NCI-H1417 (cell line): ENCODE data around the gene CEACAM4.
"Not testable (repeated sequence)": the region's sequence is repeated elsewhere in the genome, so short reads cannot be mapped to it uniquely, and the experiment has no call there.

Source experiments
- DNase-seq, 3 experiments: peaks; one replicate each; lab custom pipeline; 2025; lab: John Stamatoyannopoulos, UW

Gene CEACAM4

DNA sequence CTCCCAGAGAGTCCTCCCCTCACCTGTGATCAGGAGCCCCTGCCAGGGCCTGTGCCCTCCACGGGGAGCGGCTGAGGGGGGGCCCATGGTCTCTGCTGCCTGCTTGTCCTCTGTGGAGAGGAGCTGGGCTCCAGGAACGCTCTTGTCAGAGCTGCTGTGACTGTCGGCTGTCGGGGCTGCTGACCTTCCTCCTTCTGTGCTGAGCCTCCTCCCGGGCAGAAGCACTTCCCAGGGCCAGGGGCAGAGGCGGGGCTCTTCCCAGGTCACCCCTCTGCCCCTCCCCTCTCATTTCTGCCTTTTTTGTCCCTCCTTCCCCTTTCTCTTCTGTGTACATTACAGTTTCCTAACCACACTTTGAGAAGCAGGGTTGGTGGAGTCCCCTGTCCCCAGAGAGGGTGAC is at the start of gene CEACAM4:
Gene CEACAM4 (minus strand): TSS at position 198 of the 400 bp plus-strand sequence. CDS start 111 bp downstream, at position 87.
- DNase-seq, result no peak

DNA sequence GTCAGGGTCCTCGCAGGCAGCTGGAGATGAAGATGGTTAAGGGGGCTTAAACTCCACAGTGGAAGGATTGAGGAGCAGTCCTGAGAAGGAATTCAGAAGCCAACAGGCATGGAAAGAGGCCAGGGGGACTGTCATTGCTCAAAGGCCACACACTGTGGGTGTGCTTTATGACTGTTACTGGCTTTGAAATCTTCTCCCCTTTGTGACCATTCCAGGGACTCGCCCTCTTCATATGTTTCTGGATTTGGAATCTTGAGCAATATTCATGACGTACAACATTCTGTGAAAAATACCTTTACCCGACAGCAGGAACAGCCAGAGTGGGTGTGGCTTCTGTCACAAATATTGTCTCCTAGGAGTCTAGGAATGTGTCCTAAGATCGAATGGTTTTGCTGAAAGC is 44.6 kb upstream of the CEACAM4 start:
- DNase-seq, result no peak

DNA sequence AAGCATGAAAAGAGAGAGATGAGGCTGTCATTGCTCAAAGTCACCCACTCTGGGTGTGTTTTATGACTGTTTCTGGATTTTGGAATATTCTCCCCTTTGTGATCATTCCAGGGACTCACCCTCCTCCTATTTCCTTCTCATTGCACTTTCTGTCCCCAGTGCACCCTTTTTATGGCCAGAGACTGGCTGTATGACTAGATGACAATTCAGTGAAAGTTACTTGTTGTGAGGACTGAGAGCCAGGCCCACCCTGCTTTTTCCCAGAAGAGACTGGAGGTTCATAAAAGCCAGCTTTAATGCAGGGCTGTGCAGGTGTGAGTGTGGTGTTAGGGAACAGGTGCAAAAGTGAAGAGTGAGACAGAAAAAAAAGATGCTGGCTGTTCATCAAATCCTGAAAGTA is 43.9 kb upstream of the CEACAM4 start:
- no peak for DNase-seq

DNA sequence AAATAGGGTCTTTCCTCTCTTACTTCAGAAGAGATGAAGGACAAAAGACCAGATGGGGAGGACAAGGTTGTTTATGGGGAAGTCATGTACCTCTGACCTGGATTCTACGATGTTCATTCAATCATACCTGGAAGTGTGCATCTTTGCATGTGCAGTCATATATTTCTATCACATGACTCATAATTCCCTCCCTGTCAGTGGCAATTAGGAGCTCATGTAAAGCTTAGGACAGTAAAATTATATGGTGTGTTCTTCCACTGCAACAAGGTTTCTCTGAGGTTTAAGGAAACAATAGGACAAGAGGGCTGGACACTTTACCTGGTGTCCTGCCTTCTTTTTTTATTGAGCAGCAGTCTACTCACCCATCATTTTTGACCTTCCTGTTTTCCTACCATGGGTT is 41.4 kb upstream of the CEACAM4 start:
- peak in 1 of 3 experiments; percentile 6 for DNase-seq

DNA sequence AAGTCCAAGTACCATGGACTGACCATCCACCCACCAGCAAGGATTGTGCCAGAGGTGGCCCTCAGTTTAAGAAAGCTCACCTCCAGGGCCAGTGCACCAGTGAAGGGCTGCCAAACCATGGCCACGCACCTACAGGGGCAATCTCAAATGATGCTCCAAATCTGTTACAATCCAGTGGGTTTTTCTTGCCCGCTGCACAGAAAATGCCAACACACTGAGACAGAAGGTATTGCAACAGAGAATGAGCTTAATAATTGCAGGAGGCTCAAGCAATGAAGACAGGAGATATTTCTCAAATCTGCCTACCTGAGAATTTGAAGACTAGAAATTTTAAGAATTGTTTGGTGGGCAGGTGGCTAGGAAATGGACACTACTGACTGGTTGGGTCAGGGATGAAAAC is 39.2 kb upstream of the CEACAM4 start:
- no peak for DNase-seq

DNA sequence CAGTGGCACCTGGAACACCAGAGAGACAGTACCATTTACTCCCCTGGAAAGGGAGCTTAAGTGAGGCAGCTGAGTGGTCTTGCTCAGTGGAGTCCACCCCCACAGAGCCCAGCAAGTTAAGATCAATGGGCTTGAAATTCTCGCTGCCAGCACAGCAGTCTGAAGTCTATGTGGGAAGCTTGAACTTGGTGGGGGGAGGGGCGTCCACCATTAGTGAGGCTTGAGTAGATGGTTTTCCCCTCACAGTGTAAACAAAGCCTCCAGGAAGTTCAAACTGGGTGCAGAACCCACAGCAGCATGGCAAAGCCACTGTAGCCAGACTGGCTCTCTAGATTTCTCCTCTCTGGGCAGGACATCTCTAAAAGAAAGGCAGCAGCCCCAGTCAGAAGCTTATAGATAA is 30.3 kb upstream of the CEACAM4 start:
- DNase-seq, result peak in 2 of 3 experiments; percentile 3 to 32

DNA sequence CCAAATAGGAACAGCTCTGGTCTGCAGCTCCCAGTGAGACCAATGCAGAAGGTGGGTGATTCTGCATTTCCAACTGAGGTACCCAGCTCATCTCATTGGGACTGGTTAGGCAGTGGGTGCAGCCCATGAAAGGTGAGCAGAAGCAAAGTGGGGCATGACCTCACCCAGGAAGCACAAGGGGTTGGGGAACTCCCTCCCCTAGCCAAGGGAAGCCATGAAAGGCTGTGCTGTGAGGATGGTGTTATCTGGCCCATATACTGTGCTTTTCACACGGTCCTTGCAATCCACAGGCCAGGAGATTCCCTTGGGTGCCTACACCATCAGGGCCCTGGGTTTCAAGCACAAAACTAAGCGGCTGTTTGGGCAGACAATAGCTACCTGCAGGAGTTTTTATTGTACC is 29.9 kb upstream of the CEACAM4 start:
- DNase-seq, result not testable (repeated sequence)

DNA sequence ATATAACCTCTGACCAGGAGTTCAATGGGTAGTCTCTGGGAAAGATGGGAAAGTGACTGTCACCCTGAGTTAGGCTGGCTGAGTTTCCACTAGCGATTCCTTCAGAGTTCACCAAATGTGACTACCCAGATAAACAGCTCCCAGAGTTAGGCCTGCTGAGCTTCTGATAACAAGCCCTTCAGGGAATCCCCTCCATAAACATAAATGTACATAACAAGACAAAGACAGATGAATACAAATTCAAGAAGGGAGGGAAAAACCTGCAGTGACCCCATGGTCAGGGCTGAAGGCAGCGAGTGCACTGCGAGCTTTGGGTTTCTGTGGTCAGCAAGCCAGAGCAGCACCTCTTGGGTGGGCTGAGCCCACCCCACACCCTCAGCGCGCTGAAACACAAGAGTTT is 25.4 kb upstream of the CEACAM4 start:
- no peak for DNase-seq

DNA sequence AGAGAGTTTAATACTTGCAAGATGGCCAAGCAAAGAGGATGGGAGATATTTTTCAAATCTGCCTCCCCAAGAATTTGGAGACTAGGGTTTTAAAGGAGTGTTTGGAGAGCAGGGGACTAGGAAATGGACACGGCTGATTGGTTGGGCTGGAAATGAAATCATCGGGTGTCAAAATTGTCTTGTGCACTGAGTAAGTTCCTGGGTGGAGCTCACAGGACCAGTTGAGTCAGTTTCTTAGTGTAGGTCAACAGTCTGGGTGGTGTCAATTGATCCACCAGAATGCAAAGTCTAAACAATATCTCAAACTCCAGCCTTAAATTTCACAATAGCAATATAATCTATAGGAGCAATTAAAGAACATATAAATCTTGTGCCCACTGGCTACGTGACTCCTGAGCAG is 23.0 kb upstream of the CEACAM4 start:
- peak in 1 of 3 experiments; percentile 17 for DNase-seq

DNA sequence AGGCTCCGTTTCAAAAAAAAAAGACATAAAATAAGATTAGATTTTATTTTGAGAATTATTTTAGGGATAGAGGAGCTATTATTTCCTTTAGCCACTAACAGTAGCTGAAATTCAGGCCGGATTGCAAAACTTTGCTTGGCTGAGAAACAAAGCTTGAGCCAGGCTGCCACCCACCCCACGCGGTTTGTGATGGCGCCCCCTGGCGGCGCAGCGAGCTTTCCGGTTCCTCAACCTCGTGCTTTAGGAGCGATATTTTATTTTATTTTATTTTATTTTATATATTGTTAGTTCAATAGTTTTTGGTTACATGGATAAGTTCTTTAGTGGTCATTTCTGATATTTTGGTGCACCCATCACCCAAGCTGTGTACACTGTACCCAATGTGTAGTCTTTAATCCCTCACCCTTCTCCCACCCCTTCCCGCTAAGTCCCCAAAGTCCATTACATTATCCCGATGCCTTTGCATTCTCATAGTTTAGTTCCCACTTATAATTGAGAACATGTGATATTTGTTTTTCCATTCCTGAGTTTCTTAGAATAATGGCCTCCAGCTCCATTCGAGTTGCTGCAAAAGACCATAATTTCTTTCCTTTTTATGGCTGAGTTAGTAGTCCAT is 19.8 kb upstream of the CEACAM4 start:
- no peak for DNase-seq

DNA sequence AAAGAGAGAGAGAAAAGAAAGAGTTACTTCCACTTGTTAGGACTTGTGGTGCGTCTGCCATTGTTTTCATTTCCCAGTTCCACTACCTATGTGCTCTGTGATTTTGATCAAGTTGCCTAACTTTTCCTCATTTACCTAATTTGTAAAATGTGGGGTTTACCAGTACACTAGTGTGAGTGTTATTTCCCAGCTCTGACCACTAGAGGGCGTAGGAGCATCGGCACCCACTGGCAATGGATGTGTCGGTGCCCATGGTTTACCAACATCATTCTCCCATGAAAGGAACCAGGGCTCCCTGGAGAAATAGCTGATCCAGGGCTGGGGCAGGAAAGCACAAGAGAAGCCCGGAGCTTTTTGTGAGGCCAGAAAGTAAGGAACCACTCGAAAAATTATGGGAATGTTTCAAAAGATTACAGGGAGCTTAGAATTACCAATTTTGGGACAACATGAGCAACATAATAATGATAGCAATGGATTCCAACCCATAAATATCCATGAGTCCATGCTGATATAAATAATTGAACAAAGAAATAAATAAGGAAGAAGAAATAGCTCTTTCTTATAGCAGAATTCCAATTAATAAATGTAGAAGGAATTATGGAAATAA is 15.1 kb upstream of the CEACAM4 start:
- DNase-seq, result peak; percentile 47 to 89 (median 84)

DNA sequence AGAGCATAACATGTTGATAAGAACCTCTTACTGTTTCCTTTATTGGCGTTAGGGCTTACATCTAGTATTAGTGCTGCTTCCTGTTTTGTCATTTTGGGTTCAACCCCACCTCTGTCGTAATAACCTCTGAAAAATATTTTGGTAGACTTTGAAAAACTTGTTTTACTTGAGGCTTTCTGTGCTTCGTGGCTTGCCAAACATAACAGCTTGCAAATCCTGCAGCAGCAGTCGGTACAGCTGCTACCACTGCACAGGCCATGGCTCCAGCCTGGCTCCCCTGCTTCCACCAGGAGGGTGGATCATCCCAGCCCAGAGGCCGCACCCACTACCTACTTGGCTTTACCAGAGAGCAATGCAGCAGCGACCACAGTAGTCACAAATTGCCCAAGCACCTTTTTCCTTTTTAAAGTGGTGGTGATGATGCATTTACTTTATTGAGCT is 11.8 kb upstream of the CEACAM4 start:
- no peak for DNase-seq

DNA sequence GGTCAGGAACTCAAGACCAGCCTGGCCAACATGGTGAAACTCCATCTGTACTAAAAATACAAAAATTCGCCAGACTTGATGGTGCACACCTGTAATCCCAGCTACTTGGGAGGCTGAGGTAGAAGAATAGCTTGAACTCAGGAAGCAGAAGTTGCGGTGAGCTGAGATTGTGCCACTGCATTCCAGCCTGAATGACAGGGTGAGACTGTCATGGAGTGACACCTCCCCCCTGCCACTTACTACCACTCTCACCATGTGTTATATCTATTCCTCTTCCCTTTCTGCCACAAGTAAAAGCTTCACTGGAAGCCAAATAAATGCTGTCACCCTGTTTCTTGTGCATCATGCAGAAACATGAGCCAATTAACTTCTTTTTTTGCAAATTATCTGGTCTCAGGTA is 10.6 kb upstream of the CEACAM4 start:
- no peak for DNase-seq

DNA sequence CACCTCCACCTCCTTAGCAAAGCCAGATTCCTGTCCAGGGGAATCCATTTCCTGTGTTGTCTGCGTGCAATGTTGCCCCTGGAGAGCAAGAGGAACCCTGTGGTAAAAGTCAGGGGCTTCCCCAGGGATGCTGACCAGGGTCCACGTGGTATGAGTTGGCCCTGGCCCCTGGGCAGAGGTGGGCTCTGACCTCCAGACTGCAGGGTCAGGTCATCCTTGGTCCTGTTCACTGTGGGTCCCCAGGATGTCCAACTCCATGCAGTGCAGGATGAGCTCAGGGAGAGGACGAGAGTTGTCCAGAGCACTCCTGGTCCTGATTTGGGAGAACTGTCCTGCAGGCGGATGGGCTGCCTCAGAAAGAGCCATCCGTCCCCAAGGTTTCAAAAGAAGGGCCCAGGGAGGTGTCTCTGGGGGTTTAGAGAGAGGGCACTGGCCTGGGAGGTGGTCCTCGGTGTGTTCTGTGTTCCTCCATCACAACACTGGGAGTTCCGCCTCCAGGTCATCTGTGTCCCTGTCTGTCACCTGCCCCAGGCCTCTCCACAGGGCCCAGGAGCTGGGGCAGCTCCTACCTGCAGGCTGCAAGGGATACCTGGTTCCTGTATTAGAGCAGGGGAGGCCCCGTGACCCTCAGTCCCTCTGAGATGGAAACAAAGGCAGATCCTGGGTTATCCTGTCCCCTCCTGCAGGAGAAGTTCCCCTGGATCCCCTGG is 1.2 kb upstream of the CEACAM4 start:
- DNase-seq, result no peak

DNA sequence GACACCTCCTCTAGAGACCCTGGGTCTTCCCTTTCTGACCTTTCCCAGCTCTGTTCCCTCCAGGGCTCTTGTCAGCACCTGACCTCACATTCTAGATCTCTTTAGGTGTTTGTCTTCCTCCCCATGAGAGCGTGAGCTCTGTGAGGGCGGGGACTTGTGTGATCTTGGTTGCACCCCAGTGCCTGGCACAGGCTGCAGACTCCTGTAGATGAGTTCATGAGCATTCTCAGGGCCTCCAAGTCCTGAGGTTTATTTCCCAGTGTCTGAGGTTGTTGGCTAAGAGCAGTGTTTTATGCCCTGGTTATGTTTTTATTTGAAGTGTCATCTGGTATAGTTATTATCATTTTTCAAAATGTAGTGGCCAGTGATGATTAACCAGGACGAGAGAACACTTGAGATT is 596 bp downstream of the CEACAM4 start:
- DNase-seq, result no peak

DNA sequence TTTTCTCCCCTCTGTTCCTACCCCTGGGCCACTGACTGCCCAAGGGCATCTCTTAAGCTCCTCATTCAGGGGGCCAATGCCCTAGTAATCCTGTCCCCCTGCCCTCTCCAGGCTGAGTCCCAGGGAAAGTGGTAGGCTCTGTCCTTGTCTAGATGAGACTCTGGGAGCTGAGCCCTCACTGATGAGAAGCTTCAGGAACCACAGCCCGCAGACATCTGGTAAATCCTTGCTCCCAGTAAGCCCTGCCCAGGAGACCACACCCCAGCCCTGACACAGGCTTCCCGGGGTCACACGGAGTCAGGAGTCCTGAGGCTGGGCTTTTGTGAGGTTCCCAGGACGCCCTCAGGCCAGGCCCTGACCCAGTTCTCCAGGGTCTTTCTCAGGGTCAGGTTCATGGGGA is 1.9 kb downstream of the CEACAM4 start:
- DNase-seq, result no peak

DNA sequence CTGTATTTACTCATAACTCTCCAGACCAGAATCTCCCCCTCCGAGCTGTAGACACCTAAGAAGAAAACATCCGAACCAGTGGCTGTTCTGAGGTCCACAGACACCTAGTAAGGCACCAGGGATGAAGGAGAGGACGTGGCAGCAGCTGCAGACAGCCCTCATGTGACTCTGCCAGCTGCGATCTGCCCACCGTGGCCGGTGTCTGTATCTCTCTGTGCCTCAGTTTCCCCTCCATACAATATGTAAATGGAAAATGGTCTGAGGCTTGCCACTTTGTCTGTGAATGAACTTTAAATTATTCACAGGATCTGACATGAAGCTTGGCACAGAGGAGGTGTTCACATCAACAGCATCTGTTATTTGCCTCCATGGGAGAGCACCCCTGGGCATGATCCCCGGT is 2.4 kb downstream of the CEACAM4 start:
- DNase-seq, result no peak

DNA sequence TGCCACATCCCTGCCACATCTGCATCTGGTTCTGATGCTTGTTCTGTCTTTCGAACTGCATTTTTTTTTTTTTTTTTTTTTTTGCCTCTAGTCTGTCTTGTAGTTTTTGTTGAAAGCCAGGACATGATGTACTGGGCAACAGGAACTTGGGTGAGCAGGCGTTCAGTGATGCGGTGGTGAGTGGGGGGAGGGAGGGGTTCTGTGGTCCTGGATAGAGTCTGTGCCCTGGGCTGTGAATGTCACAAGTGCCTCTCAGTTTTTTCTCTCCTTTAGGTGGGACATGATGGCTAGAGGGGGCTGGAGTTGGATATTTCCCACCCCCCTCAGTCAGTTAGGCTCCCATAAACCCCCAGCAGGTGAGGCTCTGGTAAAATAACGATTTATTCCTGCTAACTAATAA is 3.5 kb downstream of the CEACAM4 start:
- DNase-seq, result no peak

DNA sequence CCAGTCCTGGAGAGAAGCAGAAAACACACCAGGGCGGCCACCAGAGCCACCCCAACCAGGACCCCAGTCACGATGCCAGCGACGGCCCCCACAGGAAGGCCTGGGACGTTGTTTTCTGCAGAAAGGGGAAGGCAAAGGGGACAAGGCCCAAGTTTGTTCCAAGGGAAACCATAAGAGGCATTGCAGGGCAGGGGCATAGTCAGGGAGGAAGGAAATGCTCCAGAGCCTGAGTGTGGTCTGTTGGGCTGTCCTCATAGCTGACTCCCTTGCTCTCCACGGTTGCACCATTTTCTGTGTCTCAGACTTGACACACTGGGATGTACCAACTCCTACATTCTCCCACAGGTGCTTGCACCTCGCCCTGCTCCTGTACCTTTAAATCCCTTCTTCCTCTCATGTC is 5.2 kb downstream of the CEACAM4 start:
- no peak for DNase-seq

DNA sequence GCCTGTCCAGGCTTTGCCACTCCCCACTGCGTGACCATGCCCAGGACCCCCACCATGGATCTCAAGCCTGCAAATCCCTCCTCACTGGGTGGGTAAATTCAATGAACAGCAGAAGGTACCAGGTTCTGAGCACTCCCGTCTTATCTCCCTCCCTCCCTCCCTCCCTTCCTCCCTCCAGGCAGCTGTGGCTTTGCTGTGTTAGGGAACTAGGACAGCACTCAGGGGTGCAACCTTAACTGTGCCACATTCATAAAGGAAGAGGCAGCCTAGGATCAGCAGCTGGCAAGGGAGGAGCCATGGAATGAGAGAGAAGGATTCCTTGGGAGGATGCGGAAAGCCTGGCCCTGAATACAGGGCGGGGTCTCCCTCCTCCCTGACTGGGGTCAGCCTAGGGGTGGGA is 5.6 kb downstream of the CEACAM4 start:
- DNase-seq, result no peak

DNA sequence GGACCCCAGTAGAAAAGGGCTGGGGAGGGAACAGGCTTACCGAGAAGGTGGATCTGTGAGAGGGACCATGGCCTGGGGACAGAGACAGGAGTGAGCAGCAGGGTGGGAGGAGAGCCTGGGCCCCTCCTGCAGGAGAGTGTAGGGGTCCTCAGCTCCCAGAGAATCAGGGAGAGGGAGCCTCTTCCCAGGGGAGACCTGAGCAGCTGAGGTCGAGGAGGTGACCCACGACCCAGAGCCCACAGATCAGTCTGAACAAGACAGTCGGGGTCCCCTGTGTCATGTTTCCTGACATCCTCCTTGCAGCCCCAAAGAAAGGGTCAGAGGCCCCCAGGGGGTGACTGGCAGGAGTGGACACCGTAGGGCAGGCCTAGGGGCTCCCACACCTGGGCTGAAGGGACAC is 6.7 kb downstream of the CEACAM4 start:
- no peak for DNase-seq

DNA sequence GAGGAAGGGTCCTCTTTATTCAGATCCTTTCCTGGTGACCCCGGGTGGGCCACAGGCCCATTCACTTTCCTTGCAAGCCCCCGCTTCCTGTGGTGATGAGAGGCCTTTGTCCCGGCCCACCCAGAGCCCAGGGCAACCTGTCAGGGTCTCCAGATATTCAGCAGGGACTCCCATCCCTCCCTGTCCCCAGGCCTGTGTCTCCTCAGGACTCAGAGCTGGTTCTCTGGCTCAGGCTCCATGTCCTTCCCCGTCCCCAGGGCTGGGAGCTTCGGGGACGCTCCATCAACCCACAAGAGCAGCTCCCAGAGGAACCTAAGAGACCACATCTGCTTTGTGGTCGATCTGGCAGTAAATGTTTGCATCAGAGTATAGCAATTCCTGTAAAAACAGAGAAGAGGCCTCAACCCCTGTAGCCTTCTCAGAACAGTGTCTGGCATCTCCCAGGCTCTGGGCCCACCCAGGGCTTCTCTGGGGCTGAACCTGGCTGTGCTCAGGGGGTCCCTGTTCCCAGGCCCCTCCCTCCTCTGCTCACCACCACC is 7.8 kb downstream of the CEACAM4 start:
- DNase-seq, result no peak
